WTC11 (cell line): ENCODE measurements around the gene MYBPH.

Experiments used
- ATF6 ChIP-seq: sonication (generic); formaldehyde crosslinking; IDR thresholded peaks from 2 replicates; pipeline ENCODE4 v1.8.1; 2023; ENCODE audit warnings: mild to moderate bottlenecking, missing genetic modification reagents
- CREB1 ChIP-seq: sonication (generic); formaldehyde crosslinking; IDR thresholded peaks from 2 replicates; pipeline ENCODE4 v1.8.0; 2023; ENCODE audit warnings: mild to moderate bottlenecking, missing genetic modification reagents
- CTCF ChIP-seq: fragments of 200-600 bp; IDR thresholded peaks from 2 replicates; pipeline ENCODE4 v1.8.0; 2022; ENCODE audit warnings: antibody characterized with exemption
- E2F1 ChIP-seq: sonication (generic); formaldehyde crosslinking; IDR thresholded peaks from 2 replicates; pipeline ENCODE4 v1.8.0; 2022; ENCODE audit warnings: mild to moderate bottlenecking, missing genetic modification reagents
- IRF1 ChIP-seq: sonication (generic); formaldehyde crosslinking; IDR thresholded peaks from 2 replicates; pipeline ENCODE4 v1.8.0; 2023; ENCODE audit warnings: missing genetic modification reagents
- MXD4 ChIP-seq: fragments of 250-450 bp; sonication (Bioruptor Pico); IDR thresholded peaks from 2 replicates; pipeline ENCODE4 v1.8.0; 2021; ENCODE audit warnings: mild to moderate bottlenecking, moderate library complexity, borderline replicate concordance
- USF2 ChIP-seq: sonication (generic); formaldehyde crosslinking; IDR thresholded peaks from 2 replicates; pipeline ENCODE4 v1.8.1; 2023; ENCODE audit warnings: mild to moderate bottlenecking, missing genetic modification reagents, moderate library complexity
- ZNF232 ChIP-seq: sonication (generic); formaldehyde crosslinking; IDR thresholded peaks from 2 replicates; pipeline ENCODE4 v1.8.0; 2022; ENCODE audit warnings: mild to moderate bottlenecking, missing genetic modification reagents

- TF ChIP-seq CTCF: no peak
- TF ChIP-seq MXD4: no peak
- no peak for TF ChIP-seq USF2 (CRISPR knock-in tag)
- TF ChIP-seq CREB1 (CRISPR knock-in tag): no peak
- TF ChIP-seq ZNF232 (CRISPR knock-in tag): no peak
- TF ChIP-seq E2F1 (CRISPR knock-in tag): no peak
- no peak for TF ChIP-seq ATF6
- TF ChIP-seq IRF1 (CRISPR knock-in tag): no peak
Measured at GRCh38 chr1:203156280-203156679, 19.3 kb downstream of the MYBPH start.
